K562 (cell line): ENCODE results near the gene EFR3B. TPM values are rescaled to one million over a fixed set of nuclear protein-coding genes. Genes with fewer than 3 reads are reported as not detected.

Experiments used
- ATAC-seq: fragments of 200-7000 bp; cut with Tn5 transposase; 3 replicates; pipeline ENCODE4 v1.9.1; 2020; ENCODE audit warnings: moderate library complexity
- BruUV-seq: library from RNA; stranded (reverse); fragments of 400-500 nt; replicated peaks from 2 replicates; lab custom pipeline; 2021; lab: Mats Ljungman, UMichigan
- CTCF ChIA-PET: fragments of 300-600 bp; formaldehyde crosslinking; extraction: SDS; loops from one replicate; lab custom pipeline; 2021; ENCODE audit warnings: low intra/inter-chr PET ratio; lab: Yijun Ruan, JAX
- POLR2A ChIA-PET: fragments of 300-600, 350-650 bp; sonication (Branson Sonifier 250); formaldehyde crosslinking; extraction: SDS; loops from one replicate; lab custom pipeline; 2021; ENCODE audit warnings: antibody characterized with exemption, inconsistent platforms; lab: Yijun Ruan, JAX
- DNase-seq, 4 experiments: peaks; one replicate each; pipeline versions ENCODE4 v3.0.0 to v3.0.0-alpha.2; 2011 to 2018; ENCODE audit warnings: low spot score in 3 of 4, mixed read lengths in 3 of 4; ENCODE audit errors: extremely low read depth in 1 of 4
- FAIRE-seq: peaks from 2 replicates; lab custom pipeline; 2011; peaks lifted over from hg19 to GRCh38; lab: Jason Lieb, UNC
- H2AFZ ChIP-seq: 2 replicates; pipeline ENCODE4 v1.6.0; 2011; ENCODE audit warnings: low read depth, low read length, control low read depth, inconsistent platforms
- H3K27ac ChIP-seq: fragments of 200-600 bp; 3 replicates; pipeline ENCODE4 v1.8.0; 2011; ENCODE audit warnings: low read depth, mild to moderate bottlenecking, control low read depth, inconsistent platforms, low read length, moderate library complexity, mixed read lengths; ENCODE audit errors: extremely low read depth
- H3K27me3 ChIP-seq, 2 experiments: fragments of 300-600 bp in 1 of 2; 2 replicates in 1 of 2; 3 replicates in 1 of 2; pipeline versions ENCODE4 v1.6.0 to v1.8.0; 2011; ENCODE audit warnings: inconsistent platforms in 2 of 2, low read length in 2 of 2, mild to moderate bottlenecking in 1 of 2, mixed read lengths in 1 of 2, moderate library complexity in 1 of 2; ENCODE audit not compliant: control insufficient read depth in 2 of 2, insufficient read depth in 2 of 2
- H3K36me3 ChIP-seq: fragments of 300-600 bp; 3 replicates; pipeline ENCODE4 v1.8.0; 2011; ENCODE audit warnings: mild to moderate bottlenecking, low read length, inconsistent platforms; ENCODE audit not compliant: control insufficient read depth, insufficient read depth
- H3K4me1 ChIP-seq, 2 experiments: fragments of 200-600 bp in 1 of 2; replicated peaks in 1 of 2; 2 replicates in 1 of 2; 3 replicates in 1 of 2; pipeline versions ENCODE4 v1.5.1 to v1.8.0; 2011; ENCODE audit warnings: inconsistent platforms in 2 of 2, low read length in 2 of 2, mild to moderate bottlenecking in 1 of 2, mixed read lengths in 1 of 2, moderate library complexity in 1 of 2; ENCODE audit not compliant: control insufficient read depth in 2 of 2, insufficient read depth in 2 of 2
- H3K4me2 ChIP-seq: 2 replicates; pipeline ENCODE4 v1.6.1; 2011; ENCODE audit warnings: low read length, control low read depth, inconsistent platforms, mixed read lengths; ENCODE audit not compliant: insufficient read depth
- H3K4me3 ChIP-seq: fragments of 200-600 bp; sonication (generic), shearing (Covaris generic); 2 replicates; pipeline ENCODE4 v1.5.1; 2016; ENCODE audit warnings: control low read depth, inconsistent platforms
- H3K79me2 ChIP-seq: fragments of 200-600 bp; 3 replicates; pipeline ENCODE4 v1.8.0; 2011; ENCODE audit warnings: low read length, inconsistent platforms; ENCODE audit not compliant: control insufficient read depth, insufficient read depth
- H3K9ac ChIP-seq, 2 experiments: 2 replicates each; pipeline versions ENCODE4 v1.6.0 to v1.6.1; 2011; ENCODE audit warnings: low read depth in 2 of 2, low read length in 2 of 2, control low read depth in 1 of 2, inconsistent platforms in 1 of 2, mild to moderate bottlenecking in 1 of 2, mixed read lengths in 1 of 2; ENCODE audit not compliant: insufficient read depth in 1 of 2
- H3K9me1 ChIP-seq: one replicate; pipeline ENCODE4 v1.6.0; 2011; ENCODE audit warnings: inconsistent platforms, mild to moderate bottlenecking, low read length, moderate library complexity; ENCODE audit not compliant: control insufficient read depth, insufficient read depth
- H3K9me3 ChIP-seq: replicated peaks from 2 replicates; pipeline ENCODE4 v1.5.1; 2011; ENCODE audit warnings: low read depth, low read length, inconsistent platforms; ENCODE audit not compliant: control insufficient read depth, insufficient read depth
- H4K20me1 ChIP-seq: replicated peaks from 2 replicates; pipeline ENCODE4 v1.6.1; 2011; ENCODE audit warnings: low read length, inconsistent platforms, mixed read lengths; ENCODE audit not compliant: control insufficient read depth, insufficient read depth
- ELF1 ChIP-seq: fragments of 200-800 bp; sonication (Bioruptor generic); IDR thresholded peaks from 2 replicates; pipeline ENCODE4 v1.6.1; 2016; ENCODE audit warnings: missing genetic modification characterization, missing compliant biosample characterization
- ETV1 ChIP-seq: fragments of 450-650 bp; conservative IDR thresholded peaks from 2 replicates; pipeline ENCODE4 v1.6.1; 2016; ENCODE audit warnings: missing genetic modification characterization, control low read depth, low read depth, missing compliant biosample characterization
- GATA2 ChIP-seq: sonication (generic); formaldehyde crosslinking; IDR thresholded peaks from 2 replicates; pipeline ENCODE4 v1.4.0; 2020; ENCODE audit warnings: mild to moderate bottlenecking, missing genetic modification reagents
- HDAC2 ChIP-seq: fragments of 450-650 bp; IDR thresholded peaks from 2 replicates; pipeline ENCODE4 v1.6.1; 2016; ENCODE audit warnings: mild to moderate bottlenecking
- KDM4B ChIP-seq, 2 experiments: fragments of 450-650 bp in 1 of 2; sonication (generic) in 1 of 2; IDR thresholded peaks; 2 replicates each; pipeline ENCODE4 v1.6.1; 2016 to 2017; ENCODE audit warnings: borderline replicate concordance in 2 of 2, antibody characterized with exemption in 1 of 2, low read depth in 1 of 2, mild to moderate bottlenecking in 1 of 2
- MAZ ChIP-seq, 2 experiments: fragments of 450-650 bp in 1 of 2; sonication (generic) in 1 of 2; formaldehyde crosslinking; IDR thresholded peaks in 1 of 2; conservative IDR thresholded peaks in 1 of 2; 2 replicates each; pipeline versions ENCODE4 v1.4.0 to v1.5.0; 2020; ENCODE audit warnings: mild to moderate bottlenecking in 1 of 2, missing genetic modification reagents in 1 of 2
- MED1 ChIP-seq: sonication (generic); formaldehyde crosslinking; IDR thresholded peaks from 2 replicates; pipeline ENCODE4 v1.8.1; 2023; ENCODE audit warnings: missing genetic modification reagents, borderline replicate concordance
- NCOA4 ChIP-seq: fragments of 450-650 bp; IDR thresholded peaks from 2 replicates; pipeline ENCODE4 v1.6.1; 2018; ENCODE audit warnings: mild to moderate bottlenecking; ENCODE audit not compliant: partially characterized antibody
- PPARD ChIP-seq: fragments of 250-450 bp; sonication (Bioruptor Pico); IDR thresholded peaks from 2 replicates; pipeline ENCODE4 v1.8.0; 2022; ENCODE audit warnings: inconsistent platforms, mild to moderate bottlenecking, moderate library complexity
- RHOXF2B ChIP-seq: fragments of 250-450 bp; sonication (Bioruptor Pico); conservative IDR thresholded peaks from 2 replicates; pipeline ENCODE4 v1.5.1; 2021
- TEAD1 ChIP-seq, 2 experiments: fragments of 450-650 bp in 1 of 2; sonication (generic) in 1 of 2; formaldehyde crosslinking; IDR thresholded peaks; 2 replicates each; pipeline versions ENCODE4 v1.4.0 to v1.8.0; 2020 to 2022; ENCODE audit warnings: mild to moderate bottlenecking in 2 of 2, missing genetic modification reagents in 1 of 2
- TRIM24 ChIP-seq, 2 experiments: fragments of 450-650 bp; IDR thresholded peaks; 2 replicates each; pipeline ENCODE4 v1.6.1; 2016
- ZNF175 ChIP-seq: fragments of 200-800 bp; sonication (Bioruptor generic); IDR thresholded peaks from 2 replicates; pipeline ENCODE4 v1.6.1; 2016; ENCODE audit warnings: low read depth, mild to moderate bottlenecking, missing genetic modification characterization, missing compliant biosample characterization
- ZNF408 ChIP-seq: fragments of 250-450 bp; sonication (Bioruptor Pico); IDR thresholded peaks from 2 replicates; pipeline ENCODE4 v1.4.0; 2020; ENCODE audit warnings: low read depth, mild to moderate bottlenecking, moderate library complexity
- WGBS: fragments of 100-300 bp; shearing (Covaris generic); methylation state at CpG from one replicate; pipeline ENCODE4 v1.1.6; 2016; ENCODE audit warnings: low coverage, mixed read lengths; ENCODE audit not compliant: insufficient coverage; ENCODE audit errors: missing lambda C conversion rate; 5-methylcytosine and 5-hydroxymethylcytosine counted together
- in situ Hi-C: fragments of 300-500 bp; cut with MboI; formaldehyde crosslinking; loops from 4 replicates; pipeline ENCODE4 v1.15.0; 2018; ENCODE audit warnings: inconsistent platforms, mixed read lengths
- intact Hi-C: fragments of 100-400 bp; cut with micrococcal nuclease; formaldehyde crosslinking; loops from 2 replicates; pipeline ENCODE4 v1.14.2; 2022
- polyA plus RNA-seq, 8 experiments: library from polyadenylated mRNA; depleted of rRNA in 4 of 8; stranded (reverse) in 5 of 8; unstranded in 3 of 8; fragments of >200 nt; fragmentation: Nextera tagmentation in 2 of 8; fragmentation: Illumina TruSeq in 1 of 8; extraction: Ambion mirVana in 2 of 8; extraction: Trizol in 1 of 8; gene quantifications; 2 replicates each; pipeline versions ENCODE4 v1.2.1 to v1.2.3, GENCODE V29; 2011 to 2014; ENCODE audit warnings: inconsistent platforms in 1 of 8, missing spikeins in 1 of 8
- total RNA-seq, 7 experiments: library from RNA; depleted of rRNA in 6 of 7; stranded (reverse); fragments of >200 nt in 6 of 7; fragmentation: Illumina TruSeq in 2 of 7; extraction: Trizol in 2 of 7; gene quantifications; 2 replicates each; pipeline versions ENCODE4 v1.2.1 to v1.2.3, GENCODE V29; 2011 to 2021; ENCODE audit warnings: low replicate concordance in 1 of 7
- TF ChIP-seq, protein P1 (sequence below): fragments of 250-450 bp; sonication (Bioruptor Pico); IDR thresholded peaks from 2 replicates; pipeline ENCODE4 v1.5.0; 2022; ENCODE audit warnings: mild to moderate bottlenecking
- TF ChIP-seq, protein P2 (sequence below): IDR thresholded peaks from 2 replicates; pipeline ENCODE4 v1.6.1; 2011; ENCODE audit warnings: borderline replicate concordance, low read depth, mild to moderate bottlenecking, moderate library complexity, low read length; ENCODE audit not compliant: insufficient read depth, poor library complexity, severe bottlenecking

The EFR3B gene
- total and polyA plus RNA-seq, 9 of the 15 experiments (the other 6 are each of a cell fraction or from before 2014, with no cell fraction given): not detected

DNA sequence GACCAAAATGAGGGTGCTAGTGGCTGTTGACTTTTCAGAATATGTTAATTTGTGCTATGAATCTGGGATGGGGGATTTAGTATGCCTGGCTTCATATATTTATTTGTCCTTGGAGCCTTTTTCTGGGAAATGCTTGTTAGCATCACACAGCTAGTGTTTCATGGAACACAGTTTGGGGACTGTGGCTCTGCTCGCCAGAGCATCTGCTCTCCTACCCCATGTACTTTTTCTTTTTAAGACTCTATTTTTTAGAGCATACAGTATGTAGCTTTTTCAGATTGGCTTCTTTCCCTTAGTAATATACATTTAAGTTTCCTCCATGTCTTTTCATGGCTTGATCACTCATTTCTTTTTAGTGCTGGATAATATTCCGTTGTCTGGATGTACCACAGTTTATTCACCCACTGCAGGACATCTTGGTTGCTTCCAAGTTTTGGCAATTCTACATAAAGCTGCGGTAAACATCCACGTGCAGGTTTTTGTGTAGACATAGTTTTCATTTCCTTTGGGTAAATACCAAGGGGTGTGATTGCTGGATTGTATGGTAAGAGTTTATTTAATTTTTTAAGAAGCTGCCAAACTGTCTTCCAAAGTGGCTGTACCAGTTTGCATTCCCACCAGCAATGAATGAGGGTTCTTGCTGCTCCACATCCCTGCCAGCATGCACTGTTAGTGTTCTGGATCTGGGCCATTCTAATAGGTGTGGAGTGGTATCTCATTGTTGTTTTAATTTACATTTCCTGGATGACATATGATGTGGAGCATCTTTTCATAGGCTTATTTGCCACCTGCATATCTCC is 44.1 kb downstream of the EFR3B start:
- DNase-seq (no peak), FAIRE-seq (no peak), ATAC-seq (no peak)
- BruUV-seq: no TSS peak
- Histone ChIP-seq H3K9me3 (no peaks in the 10 kb centered on the region), H3K4me1 (no peaks in the 10 kb centered on the region; a peak in 1 of 5 replicates), H4K20me1 (no peaks in the 10 kb centered on the region), H3K27me3 (peaks cover 16 to 46% of the 10 kb centered on the region in 2 experiments; a peak in 4 of 5 replicates), H3K9me1 (no peaks in the 10 kb centered on the region), H3K27ac (no peak overlapping the region), H3K79me2 (no peaks in the 10 kb centered on the region), H2AFZ (no peak overlapping the region), H3K4me2 (no peak overlapping the region), H3K36me3 (no peaks in the 10 kb centered on the region), H3K4me3 (no peak overlapping the region), H3K9ac (no peak overlapping the region)
- intact Hi-C loops: no loop called here
- ChIA-PET CTCF (no interaction called here), POLR2A (interaction anchor here (4.2 kb wide), 1 partner anchor 14 kb away, joined by 13 read pairs; no protein-coding TSS in a partner anchor)
- in situ Hi-C loops: no loop called here
- under 1% methylated on average over 4 of the region's 4 CpGs for WGBS
- no peak for TF ChIP-seq NCOA4
- TF ChIP-seq ELF1: no peak
- TF ChIP-seq ETV1 (tag): no peak
- TF ChIP-seq, protein P1, sequence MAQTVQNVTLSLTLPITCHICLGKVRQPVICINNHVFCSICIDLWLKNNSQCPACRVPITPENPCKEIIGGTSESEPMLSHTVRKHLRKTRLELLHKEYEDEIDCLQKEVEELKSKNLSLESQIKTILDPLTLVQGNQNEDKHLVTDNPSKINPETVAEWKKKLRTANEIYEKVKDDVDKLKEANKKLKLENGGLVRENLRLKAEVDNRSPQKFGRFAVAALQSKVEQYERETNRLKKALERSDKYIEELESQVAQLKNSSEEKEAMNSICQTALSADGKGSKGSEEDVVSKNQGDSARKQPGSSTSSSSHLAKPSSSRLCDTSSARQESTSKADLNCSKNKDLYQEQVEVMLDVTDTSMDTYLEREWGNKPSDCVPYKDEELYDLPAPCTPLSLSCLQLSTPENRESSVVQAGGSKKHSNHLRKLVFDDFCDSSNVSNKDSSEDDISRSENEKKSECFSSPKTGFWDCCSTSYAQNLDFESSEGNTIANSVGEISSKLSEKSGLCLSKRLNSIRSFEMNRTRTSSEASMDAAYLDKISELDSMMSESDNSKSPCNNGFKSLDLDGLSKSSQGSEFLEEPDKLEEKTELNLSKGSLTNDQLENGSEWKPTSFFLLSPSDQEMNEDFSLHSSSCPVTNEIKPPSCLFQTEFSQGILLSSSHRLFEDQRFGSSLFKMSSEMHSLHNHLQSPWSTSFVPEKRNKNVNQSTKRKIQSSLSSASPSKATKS (CRISPR knock-in tag): no peak
- no peak for TF ChIP-seq RHOXF2B (CRISPR knock-in tag)
- no peak for TF ChIP-seq PPARD (CRISPR knock-in tag)
- TF ChIP-seq TEAD1 (CRISPR knock-in tag; IDR thresholded peaks at IDR 0.05): no peak
- no peak for TF ChIP-seq ZNF175 (CRISPR knock-in tag)
- no peak for TF ChIP-seq GATA2 (CRISPR knock-in tag)
- TF ChIP-seq KDM4B (IDR thresholded peaks at IDR 0.05; ENCODE audit: borderline replicate concordance in 2 of 2, low read depth in 1 of 2): no peak
- TF ChIP-seq, protein P2, sequence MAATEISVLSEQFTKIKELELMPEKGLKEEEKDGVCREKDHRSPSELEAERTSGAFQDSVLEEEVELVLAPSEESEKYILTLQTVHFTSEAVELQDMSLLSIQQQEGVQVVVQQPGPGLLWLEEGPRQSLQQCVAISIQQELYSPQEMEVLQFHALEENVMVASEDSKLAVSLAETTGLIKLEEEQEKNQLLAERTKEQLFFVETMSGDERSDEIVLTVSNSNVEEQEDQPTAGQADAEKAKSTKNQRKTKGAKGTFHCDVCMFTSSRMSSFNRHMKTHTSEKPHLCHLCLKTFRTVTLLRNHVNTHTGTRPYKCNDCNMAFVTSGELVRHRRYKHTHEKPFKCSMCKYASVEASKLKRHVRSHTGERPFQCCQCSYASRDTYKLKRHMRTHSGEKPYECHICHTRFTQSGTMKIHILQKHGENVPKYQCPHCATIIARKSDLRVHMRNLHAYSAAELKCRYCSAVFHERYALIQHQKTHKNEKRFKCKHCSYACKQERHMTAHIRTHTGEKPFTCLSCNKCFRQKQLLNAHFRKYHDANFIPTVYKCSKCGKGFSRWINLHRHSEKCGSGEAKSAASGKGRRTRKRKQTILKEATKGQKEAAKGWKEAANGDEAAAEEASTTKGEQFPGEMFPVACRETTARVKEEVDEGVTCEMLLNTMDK: no peak
- no peak for TF ChIP-seq MAZ (CRISPR knock-in tag; conservative IDR thresholded peaks at IDR 0.05 in 1 of 2, IDR thresholded peaks at IDR 0.05 in 1 of 2)
- no peak for TF ChIP-seq TRIM24 (IDR thresholded peaks at IDR 0.05)
- TF ChIP-seq MED1 (CRISPR knock-in tag): no peak
- TF ChIP-seq ZNF408 (CRISPR knock-in tag): no peak
- no peak for TF ChIP-seq HDAC2
